PC-3 (cell line): ENCODE results near the gene PRKAG3.

ENCODE experiments used
- CTCF ChIP-seq: fragments of 300-600 bp; sonication (generic); conservative IDR thresholded peaks from 2 replicates; pipeline ENCODE4 v1.5.1; 2017; ENCODE audit warnings: antibody characterized with exemption, low read depth, mild to moderate bottlenecking, low read length
- EZH2 ChIP-seq: fragments of 300-600 bp; sonication (generic); IDR thresholded peaks from one replicate; pipeline ENCODE4 v1.6.1; 2017; ENCODE audit warnings: antibody characterized with exemption, mild to moderate bottlenecking, low read length; ENCODE audit not compliant: unreplicated experiment

DNA sequence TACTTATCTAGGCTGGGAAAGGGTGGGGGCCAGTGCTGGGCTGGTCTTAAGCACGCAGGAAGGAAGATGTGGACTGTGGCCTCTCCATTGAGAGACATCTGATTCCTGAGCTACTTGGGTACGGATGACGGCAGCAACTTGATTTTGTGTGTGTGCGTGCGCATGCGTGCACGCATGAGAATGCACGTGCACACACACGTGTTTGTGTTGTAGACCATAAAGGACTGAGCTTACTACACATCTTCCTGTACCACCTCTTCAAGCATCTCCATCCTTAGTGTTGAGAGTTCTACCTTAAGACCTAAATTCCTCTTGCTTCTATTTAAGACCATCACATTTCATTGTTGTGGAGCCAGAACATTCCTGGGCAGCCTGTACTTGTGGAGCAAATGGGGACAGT lies 37.5 kb upstream of the PRKAG3 start:
- TF ChIP-seq CTCF (no peak), EZH2 (no peak)
